GM19099 (cell line): Measurements from ENCODE around the gene KIF26B.

Experiments used
- POLR2A ChIP-seq: IDR thresholded peaks from 3 replicates; pipeline ENCODE4 v1.6.1; 2011; ENCODE audit warnings: low read depth; ENCODE audit not compliant: insufficient read length; ENCODE audit errors: extremely low read depth

Gene KIF26B

GRCh38 chr1:245129319-245130240 is 25.2 kb upstream of the KIF26B start:
- TF ChIP-seq POLR2A: no peak

GRCh38 chr1:245131026-245131393 is 23.8 kb upstream of the KIF26B start:
- no peak for TF ChIP-seq POLR2A

GRCh38 chr1:245132771-245133170 is 22.0 kb upstream of the KIF26B start:
- no peak for TF ChIP-seq POLR2A

GRCh38 chr1:245133995-245134715 is 20.6 kb upstream of the KIF26B start:
- TF ChIP-seq POLR2A: no peak

GRCh38 chr1:245142171-245142798 is 12.5 kb upstream of the KIF26B start:
- no peak for TF ChIP-seq POLR2A

- TF ChIP-seq POLR2A: no peak
These were observed 11.8 kb upstream of the KIF26B start for GRCh38 chr1:245142976-245143375.

GRCh38 chr1:245143849-245144248 is 10.9 kb upstream of the KIF26B start:
- TF ChIP-seq POLR2A: no peak

GRCh38 chr1:245148069-245148468 is 6.7 kb upstream of the KIF26B start:
- no peak for TF ChIP-seq POLR2A

- no peak for TF ChIP-seq POLR2A
These were observed 5.9 kb upstream of the KIF26B start for GRCh38 chr1:245148861-245149260.

- no peak for TF ChIP-seq POLR2A
These were observed 1.7 kb upstream of the KIF26B start for GRCh38 chr1:245153081-245153551.

- no peak for TF ChIP-seq POLR2A
These were observed 995 bp upstream of the KIF26B start for GRCh38 chr1:245153552-245154428.

- no peak for TF ChIP-seq POLR2A
These were observed 671 bp downstream of the KIF26B start for GRCh38 chr1:245155272-245156040.

GRCh38 chr1:245156041-245156735 is 1.4 kb downstream of the KIF26B start:
- no peak for TF ChIP-seq POLR2A

- TF ChIP-seq POLR2A: no peak
These were observed 2.1 kb downstream of the KIF26B start for GRCh38 chr1:245156736-245157505.
